ENCODE measurements around the gene ARHGEF28. TPM values are rescaled to one million over a fixed set of nuclear protein-coding genes. Genes with fewer than 3 reads are reported as not detected.

ARHGEF28 gene
- total RNA-seq, 1 donor from 2014 or later = 72.1 TPM

DNA sequence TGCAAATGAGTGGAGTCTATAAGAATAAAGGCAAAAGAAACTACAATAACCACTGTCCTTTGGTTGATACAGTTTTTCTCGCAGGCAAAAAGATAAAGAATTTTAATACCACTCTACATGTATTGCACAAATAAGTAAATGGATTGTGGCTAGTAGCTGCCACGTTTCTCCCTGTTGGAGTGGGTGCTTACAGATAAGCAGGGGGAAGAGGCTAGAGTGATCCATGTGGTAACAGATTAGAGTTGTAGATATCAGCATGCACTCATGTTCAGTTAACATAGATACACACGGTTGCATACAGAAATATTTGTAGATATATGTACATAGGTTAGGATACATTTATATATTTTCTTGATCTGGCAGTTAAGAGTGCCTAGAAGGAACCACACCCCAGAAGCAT lies 179.5 kb downstream of the ARHGEF28 start:
- TF ChIP-seq, protein P1, sequence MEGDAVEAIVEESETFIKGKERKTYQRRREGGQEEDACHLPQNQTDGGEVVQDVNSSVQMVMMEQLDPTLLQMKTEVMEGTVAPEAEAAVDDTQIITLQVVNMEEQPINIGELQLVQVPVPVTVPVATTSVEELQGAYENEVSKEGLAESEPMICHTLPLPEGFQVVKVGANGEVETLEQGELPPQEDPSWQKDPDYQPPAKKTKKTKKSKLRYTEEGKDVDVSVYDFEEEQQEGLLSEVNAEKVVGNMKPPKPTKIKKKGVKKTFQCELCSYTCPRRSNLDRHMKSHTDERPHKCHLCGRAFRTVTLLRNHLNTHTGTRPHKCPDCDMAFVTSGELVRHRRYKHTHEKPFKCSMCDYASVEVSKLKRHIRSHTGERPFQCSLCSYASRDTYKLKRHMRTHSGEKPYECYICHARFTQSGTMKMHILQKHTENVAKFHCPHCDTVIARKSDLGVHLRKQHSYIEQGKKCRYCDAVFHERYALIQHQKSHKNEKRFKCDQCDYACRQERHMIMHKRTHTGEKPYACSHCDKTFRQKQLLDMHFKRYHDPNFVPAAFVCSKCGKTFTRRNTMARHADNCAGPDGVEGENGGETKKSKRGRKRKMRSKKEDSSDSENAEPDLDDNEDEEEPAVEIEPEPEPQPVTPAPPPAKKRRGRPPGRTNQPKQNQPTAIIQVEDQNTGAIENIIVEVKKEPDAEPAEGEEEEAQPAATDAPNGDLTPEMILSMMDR (conservative IDR thresholded peaks at IDR 0.05; ENCODE audit: low read depth, low read length) = no peak
- DNase-seq (ENCODE audit: low read depth) = no peak
- no peak overlapping the region for H3K4me3 ChIP-seq (ENCODE audit: low read depth, low read length)

- TF ChIP-seq, protein P1 (conservative IDR thresholded peaks at IDR 0.05; ENCODE audit: low read depth, low read length) = no peak
- H3K4me3 ChIP-seq (ENCODE audit: low read depth, low read length) = no peak overlapping the region
- DNase-seq (ENCODE audit: low read depth) = no peak
Observed at GRCh38 chr5:73808911-73809310, 182.9 kb downstream of the ARHGEF28 start.

- TF ChIP-seq, protein P1 (conservative IDR thresholded peaks at IDR 0.05; ENCODE audit: low read depth, low read length) = no peak
- no peak for DNase-seq (ENCODE audit: low read depth)
- no peak overlapping the region for H3K4me3 ChIP-seq (ENCODE audit: low read depth, low read length)
Observed at GRCh38 chr5:73810429-73810828, 184.4 kb downstream of the ARHGEF28 start.

- TF ChIP-seq, protein P1 (conservative IDR thresholded peaks at IDR 0.05; ENCODE audit: low read depth, low read length) = no peak
- peak overlapping the region; percentile 64 for H3K4me3 ChIP-seq (ENCODE audit: low read depth, low read length)
- no peak for DNase-seq (ENCODE audit: low read depth)
Observed at GRCh38 chr5:73812457-73812856, 186.5 kb downstream of the ARHGEF28 start.

DNA sequence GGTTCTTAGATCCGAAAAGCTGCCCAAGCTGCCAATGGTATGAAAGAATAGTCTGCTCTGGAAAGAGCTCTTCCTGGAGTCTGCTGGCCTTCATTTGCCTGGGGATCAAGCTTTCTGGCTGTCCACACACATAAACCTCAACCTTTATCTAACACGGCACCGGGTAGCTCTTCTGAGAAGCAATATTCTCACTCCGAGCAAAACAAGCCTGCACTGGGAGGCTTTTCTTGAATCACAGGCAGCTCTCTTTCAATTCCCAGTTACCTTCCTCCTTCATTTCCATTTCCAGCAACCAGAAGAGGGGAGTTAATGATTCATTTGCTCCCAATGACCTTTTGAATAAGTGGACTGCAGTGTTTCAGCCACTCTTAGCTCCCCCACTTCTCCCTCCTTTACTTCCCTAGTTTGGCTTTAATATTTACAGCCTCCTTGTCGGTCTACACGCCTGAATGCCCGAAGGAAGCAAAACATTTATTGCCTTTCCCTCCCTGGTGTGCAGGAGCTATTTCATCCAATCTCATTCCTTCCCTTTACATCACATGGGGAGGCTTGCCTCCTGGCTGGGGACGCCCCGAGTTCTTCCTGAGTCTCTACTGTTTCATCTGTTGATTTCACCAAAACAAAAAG lies 187.1 kb downstream of the ARHGEF28 start:
- peak overlapping the region; percentile 64 for H3K4me3 ChIP-seq (ENCODE audit: low read depth, low read length)
- peak; percentile 99 for DNase-seq (ENCODE audit: low read depth)
- TF ChIP-seq, protein P1 (conservative IDR thresholded peaks at IDR 0.05; ENCODE audit: low read depth, low read length) = no peak

- TF ChIP-seq, protein P1 (conservative IDR thresholded peaks at IDR 0.05; ENCODE audit: low read depth, low read length) = no peak
- H3K4me3 ChIP-seq (ENCODE audit: low read depth, low read length) = peak overlapping the region; percentile 64
- no peak for DNase-seq (ENCODE audit: low read depth)
Observed at GRCh38 chr5:73814233-73814846, 188.3 kb downstream of the ARHGEF28 start.

DNA sequence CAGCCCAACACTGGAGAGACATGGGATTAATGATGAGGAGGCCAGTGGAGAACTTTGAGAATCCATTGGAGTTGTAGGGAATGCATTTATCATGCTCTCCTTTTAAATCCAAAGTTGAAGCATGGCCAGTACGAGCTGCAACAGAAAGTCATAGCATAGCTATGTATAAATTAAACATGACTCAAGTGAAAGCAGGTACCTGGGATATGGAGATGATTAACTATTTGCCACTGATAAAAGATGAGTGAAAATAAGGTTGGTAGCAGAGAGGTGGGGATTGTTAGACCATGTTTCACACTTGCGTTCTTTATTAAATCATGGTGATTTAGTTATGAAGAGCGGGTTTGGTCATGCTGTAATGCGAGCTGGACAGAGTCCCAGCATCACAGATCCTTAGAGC lies 189.6 kb downstream of the ARHGEF28 start:
- TF ChIP-seq, protein P1 (conservative IDR thresholded peaks at IDR 0.05; ENCODE audit: low read depth, low read length) = no peak
- H3K4me3 ChIP-seq (ENCODE audit: low read depth, low read length) = peak overlapping the region; percentile 64
- no peak for DNase-seq (ENCODE audit: low read depth)
